Left ventricle myocardium inferior (tissue), 1 donor: Measurements from ENCODE around the gene MTMR2. TPM values are rescaled to one million over a fixed set of nuclear protein-coding genes. Genes with fewer than 3 reads are reported as not detected.

ENCODE experiments used
- DNase-seq: peaks from one replicate; pipeline ENCODE4 v3.0.0-alpha.2; 2020
- H3K27ac ChIP-seq: fragments of 200-600 bp; replicated peaks from 2 replicates; pipeline ENCODE4 v1.8.0; 2021
- H3K27me3 ChIP-seq: fragments of 200-600 bp; 2 replicates; pipeline ENCODE4 v1.8.0; 2021; ENCODE audit warnings: low read depth
- H3K36me3 ChIP-seq: fragments of 200-600 bp; 2 replicates; pipeline ENCODE4 v1.8.0; 2021
- H3K4me1 ChIP-seq: fragments of 200-600 bp; 2 replicates; pipeline ENCODE4 v1.8.0; 2021
- H3K4me3 ChIP-seq: fragments of 200-600 bp; 2 replicates; pipeline ENCODE4 v1.8.0; 2021; ENCODE audit warnings: mild to moderate bottlenecking, moderate library complexity
- H3K9me3 ChIP-seq: fragments of 200-600 bp; replicated peaks from 2 replicates; pipeline ENCODE4 v1.8.0; 2021
- CTCF ChIP-seq: fragments of 200-600 bp; IDR thresholded peaks from 2 replicates; pipeline ENCODE4 v1.8.0; 2021; ENCODE audit warnings: antibody characterized with exemption, mild to moderate bottlenecking, borderline replicate concordance
- intact Hi-C: fragments of 100-400 bp; cut with micrococcal nuclease; formaldehyde crosslinking; loops from one replicate; pipeline ENCODE4 v1.11.0; 2022
- total RNA-seq: library from RNA; stranded (reverse); fragmentation: NEBNext Ultra II Directional; extraction: Animal tissue kit (Norgen Biotek cat#: 25700); gene quantifications from one replicate; pipeline ENCODE4 v1.2.1, GENCODE V29; 2021
- donor health status: DM: no; HTN: yes; CAD: no; lungs with severe emphysema.

The MTMR2 gene
- total RNA-seq, 1 donor from 2014 or later: 16.7 TPM

GRCh38 chr11:95923439-95923727, 524 bp downstream of the MTMR2 start:
- H3K36me3 ChIP-seq: no peaks in the 10 kb centered on the region
- peak overlapping the region; percentile 92 for H3K27ac ChIP-seq
- H3K9me3 ChIP-seq: no peaks in the 10 kb centered on the region
- peaks cover 66% of the 10 kb centered on the region for H3K4me1 ChIP-seq
- H3K27me3 ChIP-seq: no peaks in the 10 kb centered on the region
- no peak for TF ChIP-seq CTCF
- DNase-seq: no peak
- intact Hi-C loops: no loop called here
- H3K4me3 ChIP-seq: peak overlapping the region; percentile 82

GRCh38 chr11:95922536-95923438, 1.1 kb downstream of the MTMR2 start:
- intact Hi-C loops: no loop called here
- DNase-seq: no peak

GRCh38 chr11:95922099-95922498, 1.8 kb downstream of the MTMR2 start:
- Histone ChIP-seq H3K4me1 (peaks cover 78% of the 10 kb centered on the region), H3K4me3 (peak overlapping the region; percentile 82), H3K27ac (peak overlapping the region; percentile 92), H3K27me3 (no peaks in the 10 kb centered on the region), H3K36me3 (no peaks in the 10 kb centered on the region), H3K9me3 (no peaks in the 10 kb centered on the region)
- DNase-seq: no peak
- no peak for TF ChIP-seq CTCF
- intact Hi-C loops: no loop called here

More at GRCh38 chr11:95922536-95923438, 1.1 kb downstream of the MTMR2 start:
- Histone ChIP-seq H3K9me3 (no peaks in the 10 kb centered on the region), H3K4me1 (peaks cover 72% of the 10 kb centered on the region), H3K27me3 (no peaks in the 10 kb centered on the region), H3K36me3 (no peaks in the 10 kb centered on the region), H3K27ac (peak overlapping the region; percentile 92), H3K4me3 (peak overlapping the region; percentile 82)
- no peak for TF ChIP-seq CTCF

- intact Hi-C loops: no loop called here
- peaks cover 84% of the 10 kb centered on the region for H3K4me1 ChIP-seq
- no peaks in the 10 kb centered on the region for H3K9me3 ChIP-seq
- H3K36me3 ChIP-seq: no peaks in the 10 kb centered on the region
- DNase-seq: no peak
- no peaks in the 10 kb centered on the region for H3K27me3 ChIP-seq
- no peak overlapping the region for H3K27ac ChIP-seq
- no peak overlapping the region for H3K4me3 ChIP-seq
- no peak for TF ChIP-seq CTCF
These were observed 3.3 kb downstream of the MTMR2 start for GRCh38 chr11:95920460-95921105.

- TF ChIP-seq CTCF: no peak
- peaks cover 85% of the 10 kb centered on the region for H3K4me1 ChIP-seq
- no peaks in the 10 kb centered on the region for H3K9me3 ChIP-seq
- H3K36me3 ChIP-seq: no peaks in the 10 kb centered on the region
- no peak overlapping the region for H3K4me3 ChIP-seq
- intact Hi-C loops: no loop called here
- no peaks in the 10 kb centered on the region for H3K27me3 ChIP-seq
- DNase-seq: no peak
- H3K27ac ChIP-seq: no peak overlapping the region
These were observed 4.4 kb downstream of the MTMR2 start for GRCh38 chr11:95919514-95919913.
